ENCODE measurements around the gene BCL2L1. TPM values are rescaled to one million over a fixed set of nuclear protein-coding genes. Genes with fewer than 3 reads are reported as not detected.

Gene BCL2L1
- total RNA-seq, 1 donor from 2014 or later: 38.1 TPM

GRCh38 chr20:31694842-31695593 lies 27.6 kb downstream of the BCL2L1 start:
- no peak for DNase-seq (ENCODE audit: low read depth in 2 of 2)

DNA sequence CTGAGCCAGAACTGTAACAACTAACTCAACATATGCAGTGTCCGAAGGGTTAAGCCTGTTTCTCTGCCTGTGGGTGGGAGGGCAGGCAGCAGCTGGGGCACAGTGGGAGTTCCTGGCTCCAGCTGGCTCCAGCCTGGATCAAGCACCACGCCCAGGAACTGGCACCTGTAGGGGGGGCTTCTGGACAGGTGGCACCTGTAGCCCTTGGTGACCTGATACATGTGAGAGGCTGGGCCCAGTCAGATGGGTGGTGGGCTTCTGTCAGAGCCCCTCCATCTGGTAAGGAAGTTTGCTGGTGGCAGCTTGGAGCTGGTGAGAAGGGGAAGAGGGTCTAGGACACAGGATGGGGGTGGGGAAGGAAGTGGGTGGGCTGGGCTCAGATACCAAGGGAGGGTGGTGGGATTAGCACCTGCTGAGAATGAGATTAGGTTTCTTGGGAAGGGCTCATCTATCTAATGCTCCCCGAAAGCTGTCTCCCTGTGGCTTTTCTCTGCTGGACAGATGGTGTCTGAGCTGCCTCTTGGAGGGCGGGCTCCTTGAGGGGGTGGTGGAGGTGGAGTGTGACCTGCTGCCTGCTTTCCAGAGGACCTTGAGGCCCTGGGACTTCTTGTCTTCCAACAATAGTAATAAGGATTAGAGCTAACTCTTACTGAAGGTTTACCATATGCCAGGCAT lies 28.5 kb downstream of the BCL2L1 start:
- no peak for DNase-seq (ENCODE audit: low read depth in 2 of 2)

- DNase-seq (ENCODE audit: low read depth in 2 of 2): no peak
Observed at GRCh38 chr20:31693402-31693801, 29.3 kb downstream of the BCL2L1 start.

- no peak for DNase-seq (ENCODE audit: low read depth in 2 of 2)
Observed at GRCh38 chr20:31691646-31692275, 30.9 kb downstream of the BCL2L1 start.

GRCh38 chr20:31690124-31690666 lies 32.5 kb downstream of the BCL2L1 start:
- DNase-seq (ENCODE audit: low read depth in 2 of 2): no peak

DNA sequence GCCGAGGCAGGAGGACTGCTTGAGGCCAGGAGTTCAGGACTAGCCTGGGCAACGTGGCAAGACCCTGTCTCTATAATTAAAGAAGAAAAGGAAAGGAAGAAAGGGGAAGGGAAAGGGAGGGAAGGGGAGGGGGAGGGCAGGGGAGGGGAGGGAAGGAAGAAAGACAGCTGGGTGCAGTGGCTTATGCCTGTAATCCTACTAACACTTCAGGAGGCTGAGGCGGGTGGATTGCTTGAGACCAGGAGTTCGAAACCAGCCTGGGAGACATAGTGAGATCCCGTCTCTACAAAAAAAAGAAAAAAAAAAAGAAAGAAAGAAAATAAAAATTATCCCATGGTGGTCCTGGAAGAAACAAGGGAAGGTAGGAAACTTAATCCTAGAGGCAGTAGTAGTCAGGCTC lies 33.5 kb downstream of the BCL2L1 start:
- no peak for DNase-seq (ENCODE audit: low read depth in 2 of 2)

DNA sequence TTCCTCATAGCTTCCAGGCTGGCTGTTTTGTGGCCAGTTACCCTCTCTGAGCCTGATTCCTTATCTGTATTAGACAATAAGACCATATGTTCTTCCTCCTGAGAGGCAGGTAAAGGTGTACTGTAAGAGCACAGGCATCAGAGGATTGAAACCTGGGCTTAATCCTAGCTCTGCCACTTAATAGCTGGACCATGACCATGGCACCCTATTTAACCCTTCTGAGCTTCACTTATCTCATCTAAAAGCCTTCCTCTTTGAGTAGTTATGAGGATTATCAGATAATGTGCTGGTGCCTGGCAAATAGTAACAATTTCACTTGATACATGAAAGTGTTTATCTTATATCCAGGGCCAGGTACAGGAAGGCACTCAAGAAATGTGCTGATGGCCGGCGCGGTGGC lies 34.9 kb downstream of the BCL2L1 start:
- no peak for DNase-seq (ENCODE audit: low read depth in 2 of 2)

DNA sequence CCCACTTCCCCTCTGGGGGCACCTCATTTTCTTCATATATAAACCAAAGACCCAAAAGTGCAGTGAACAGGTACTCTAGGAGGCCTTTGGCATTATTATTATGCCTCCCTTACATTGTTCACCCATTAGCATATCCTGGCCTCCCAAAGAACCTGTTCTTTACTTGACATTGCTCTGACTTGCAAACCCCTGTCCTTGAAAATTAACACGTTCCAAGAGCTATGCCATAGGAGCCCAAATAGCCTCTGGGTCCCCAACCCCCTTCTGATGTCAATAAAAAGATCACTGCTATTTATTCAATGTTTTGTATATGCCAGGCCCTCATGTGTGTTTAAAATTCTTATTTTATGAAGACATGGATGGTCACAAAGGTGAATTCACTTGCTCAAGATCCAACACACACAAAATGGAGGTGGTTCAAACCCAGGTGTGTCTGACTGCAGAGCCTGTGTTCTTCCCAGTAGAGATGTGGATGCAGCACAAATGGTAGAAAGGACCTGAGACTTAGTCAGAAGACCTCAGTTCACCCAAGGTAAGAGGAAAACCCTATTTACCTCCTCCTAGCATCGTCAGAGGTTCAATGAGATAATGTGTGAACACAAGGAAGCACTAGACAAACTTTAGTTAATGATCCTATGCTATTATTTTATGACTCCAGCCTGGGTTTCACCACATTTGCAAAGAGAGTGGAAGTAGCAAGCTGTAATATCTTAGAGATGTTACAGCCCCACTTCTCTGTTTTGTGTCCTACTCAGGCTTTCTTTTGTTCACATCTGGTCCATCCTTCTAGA lies 36.6 kb downstream of the BCL2L1 start:
- no peak for DNase-seq (ENCODE audit: low read depth in 2 of 2)

DNA sequence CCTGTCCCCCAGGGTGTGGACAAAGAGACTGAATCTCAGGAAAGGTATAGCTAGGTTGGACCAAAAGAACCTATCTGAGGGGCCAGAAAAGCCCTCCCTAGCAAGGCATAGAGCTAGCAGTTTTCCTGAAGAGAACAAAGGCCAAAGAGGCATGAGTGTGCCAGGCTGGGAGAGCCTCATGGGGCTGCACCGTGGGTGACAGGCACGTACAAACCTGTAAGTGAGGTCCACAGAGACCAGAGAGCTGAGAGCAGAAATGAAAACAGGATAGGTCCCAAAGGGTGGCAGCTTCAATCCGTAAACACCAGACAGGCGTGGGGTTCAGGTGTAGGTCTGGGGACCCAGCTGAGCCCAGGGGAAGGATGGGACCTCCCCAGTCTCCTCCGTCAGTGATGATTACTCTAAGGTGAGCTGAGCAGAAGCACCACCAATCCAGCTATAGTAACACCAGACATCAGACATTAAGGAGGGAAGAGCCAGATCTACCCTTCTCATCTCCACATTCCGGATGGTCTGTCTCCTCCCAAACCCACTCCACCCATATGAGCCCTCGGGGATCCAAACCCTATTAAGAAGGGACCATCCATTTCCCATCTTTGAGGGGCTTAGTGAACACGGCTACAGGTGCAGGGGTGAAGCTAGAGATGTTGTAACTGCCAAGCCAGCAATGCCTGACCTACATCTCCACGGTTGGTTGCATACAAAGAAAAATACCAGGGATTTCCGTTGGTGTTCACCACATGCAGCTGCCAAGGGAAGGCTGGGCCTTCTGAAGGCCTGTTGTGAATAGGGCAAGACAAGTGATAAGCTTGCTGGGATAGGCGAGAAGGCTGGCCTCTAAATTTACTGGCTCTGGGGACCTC lies 38.3 kb downstream of the BCL2L1 start:
- DNase-seq (ENCODE audit: low read depth in 2 of 2): no peak

DNA sequence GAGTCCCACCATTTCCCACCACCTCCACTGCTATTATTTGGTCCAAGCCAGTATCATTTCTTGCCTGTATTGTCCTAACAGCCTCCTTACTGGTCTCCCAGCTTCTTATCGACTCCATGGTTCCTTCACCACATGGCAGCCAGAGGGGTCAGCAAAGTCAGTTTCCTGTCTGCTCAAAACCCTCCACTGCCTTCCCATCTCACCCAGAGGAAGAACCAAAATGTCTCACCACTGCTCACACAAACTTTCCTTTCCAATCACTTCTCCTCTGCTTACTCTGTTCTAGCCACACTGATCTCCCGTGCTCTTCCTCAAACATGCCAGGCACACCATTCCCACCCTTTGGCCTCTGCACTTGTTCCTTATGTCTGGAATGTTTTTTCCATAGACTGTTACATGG lies 39.7 kb downstream of the BCL2L1 start:
- DNase-seq (ENCODE audit: low read depth in 2 of 2): no peak

DNA sequence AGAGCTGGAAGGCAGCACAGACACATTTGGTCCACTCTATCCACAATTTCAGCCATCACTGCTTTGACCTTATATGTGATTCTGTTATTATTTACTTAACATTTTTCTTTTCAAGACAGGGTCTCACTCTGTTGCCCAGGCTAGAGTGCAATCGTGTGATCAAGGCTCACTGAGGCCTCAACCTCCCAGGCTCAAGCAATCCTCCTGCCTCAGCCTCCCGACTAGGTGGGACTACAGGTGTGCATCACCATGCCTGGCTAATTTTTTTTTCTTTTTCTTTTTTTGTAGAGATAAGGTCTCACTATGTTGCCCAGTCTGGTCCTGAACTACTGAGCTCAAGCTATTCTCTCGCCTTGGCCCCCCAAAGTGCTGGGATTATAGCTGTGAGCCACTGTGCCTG lies 40.3 kb downstream of the BCL2L1 start:
- DNase-seq (ENCODE audit: low read depth in 2 of 2): no peak

DNA sequence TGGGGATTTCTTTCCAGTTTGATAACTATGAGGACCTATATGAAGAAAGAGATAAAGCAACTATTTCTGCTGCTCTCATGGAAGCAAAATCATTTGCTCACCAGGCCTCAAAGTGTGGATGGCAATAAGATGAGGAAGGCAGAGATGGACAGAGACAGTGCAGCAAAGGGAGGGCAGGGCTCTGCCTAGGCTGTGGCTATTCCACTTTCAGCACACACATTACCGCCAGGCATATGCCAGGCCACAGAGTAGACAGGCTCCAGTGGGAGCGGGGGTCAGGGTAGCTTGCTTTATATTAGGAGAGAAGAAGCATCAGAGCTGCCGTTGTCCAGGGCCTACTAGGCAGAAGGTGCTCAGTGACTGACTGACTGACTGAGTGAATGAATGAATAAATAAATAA lies 40.9 kb downstream of the BCL2L1 start:
- DNase-seq (ENCODE audit: low read depth in 2 of 2): no peak

GRCh38 chr20:31681128-31681727 lies 41.4 kb downstream of the BCL2L1 start:
- DNase-seq (ENCODE audit: low read depth in 2 of 2): no peak

GRCh38 chr20:31680286-31681127 lies 42.2 kb downstream of the BCL2L1 start:
- DNase-seq (ENCODE audit: low read depth in 2 of 2): no peak

GRCh38 chr20:31679357-31680285 lies 43.0 kb downstream of the BCL2L1 start:
- DNase-seq (ENCODE audit: low read depth in 2 of 2): no peak

GRCh38 chr20:31678389-31679356 lies 44.0 kb downstream of the BCL2L1 start:
- DNase-seq (ENCODE audit: low read depth in 2 of 2): no peak
